ENCODE measurements around the gene TRIOBP. TPM values are rescaled to one million over a fixed set of nuclear protein-coding genes. Genes with fewer than 3 reads are reported as not detected.
A peak's percentile ranks its signal among the peaks of the same experiment; 100 is the strongest.

TRIOBP gene
- total and polyA plus RNA-seq, 2 donors from 2014 or later, result 32.1 to 125 TPM

- no peak for TF ChIP-seq CTCF (IDR thresholded peaks at IDR 0.05; ENCODE audit: borderline replicate concordance, extremely low read depth, insufficient read depth)
- peak in 4 of 5 donors; percentile 35 to 61 (median 47) for DNase-seq
- no peak overlapping the region for H3K9ac ChIP-seq (ENCODE audit: low read length in 3 of 3)
- peaks cover 0 to 4% (median 2%) of the 10 kb centered on the region in 3 donors for H3K36me3 ChIP-seq (ENCODE audit: control insufficient read depth in 2 of 3, insufficient read depth in 3 of 3, low read length in 3 of 3)
- no peak for FAIRE-seq
- no peak overlapping the region for H3K4me3 ChIP-seq (ENCODE audit: low read length in 3 of 3)
- intact Hi-C loops (cut with DNase I), result no loop called here
- H3K27me3 ChIP-seq (ENCODE audit: control insufficient read depth, insufficient read depth, low read length), result peaks cover 15% of the 10 kb centered on the region
- no peaks in the 10 kb centered on the region for H3K4me1 ChIP-seq (ENCODE audit: control insufficient read depth in 2 of 3, insufficient read depth in 2 of 3, low read depth in 1 of 3, low read length in 3 of 3)
- H3K9me3 ChIP-seq (ENCODE audit: control insufficient read depth in 2 of 3, insufficient read depth in 1 of 3, low read length in 3 of 3), result no peaks in the 10 kb centered on the region
- H3K27ac ChIP-seq (ENCODE audit: low read depth in 2 of 2, low read length in 2 of 2), result no peak overlapping the region
These were observed 128.1 kb downstream of the TRIOBP start for GRCh38 chr22:37824674-37825641.

Other genes starting within 250 kb of the TRIOBP start
- 31.1 TPM for gene MFNG, start 210.7 kb upstream of the TRIOBP start, total RNA-seq
- gene MFNG, start 210.7 kb upstream of the TRIOBP start, polyA plus RNA-seq (ENCODE audit: insufficient read depth, low read depth, low replicate concordance), result 9.1 TPM
- 42.3 TPM for gene CARD10, start 177.6 kb upstream of the TRIOBP start, total RNA-seq
- 32.4 TPM for gene CARD10, start 177.6 kb upstream of the TRIOBP start, polyA plus RNA-seq (ENCODE audit: insufficient read depth, low read depth, low replicate concordance)
- 68.5 TPM for gene CDC42EP1, start 136.6 kb upstream of the TRIOBP start, total RNA-seq
- gene CDC42EP1, start 136.6 kb upstream of the TRIOBP start, polyA plus RNA-seq (ENCODE audit: insufficient read depth, low read depth, low replicate concordance), result 29.5 TPM
- 20.4 TPM for gene LGALS2, start 117.0 kb upstream of the TRIOBP start, total RNA-seq
- 372 TPM for gene LGALS2, start 117.0 kb upstream of the TRIOBP start, polyA plus RNA-seq (ENCODE audit: insufficient read depth, low read depth, low replicate concordance)
- gene GGA1, start 88.2 kb upstream of the TRIOBP start, total RNA-seq, result 61.2 TPM
- 37.5 TPM for gene GGA1, start 88.2 kb upstream of the TRIOBP start, polyA plus RNA-seq (ENCODE audit: insufficient read depth, low read depth, low replicate concordance)
- 12.8 TPM for gene SH3BP1, start 57.4 kb upstream of the TRIOBP start, total RNA-seq
- 2.2 TPM for gene SH3BP1, start 57.4 kb upstream of the TRIOBP start, polyA plus RNA-seq (ENCODE audit: insufficient read depth, low read depth, low replicate concordance)
- 6.3 TPM for gene PDXP, start 38.3 kb upstream of the TRIOBP start, total RNA-seq
- gene PDXP, start 38.3 kb upstream of the TRIOBP start, polyA plus RNA-seq (ENCODE audit: insufficient read depth, low read depth, low replicate concordance), result 29.6 TPM
- 227 TPM for gene LGALS1, start 21.4 kb upstream of the TRIOBP start, total RNA-seq
- 496 TPM for gene LGALS1, start 21.4 kb upstream of the TRIOBP start, polyA plus RNA-seq (ENCODE audit: insufficient read depth, low read depth, low replicate concordance)
- 27.5 TPM for gene NOL12, start 10.7 kb upstream of the TRIOBP start, total RNA-seq
- gene NOL12, start 10.7 kb upstream of the TRIOBP start, polyA plus RNA-seq (ENCODE audit: insufficient read depth, low read depth, low replicate concordance), result 26.3 TPM
- gene GCAT, start 110.9 kb downstream of the TRIOBP start, total RNA-seq, result 8.9 TPM
- 35.9 TPM for gene GCAT, start 110.9 kb downstream of the TRIOBP start, polyA plus RNA-seq (ENCODE audit: insufficient read depth, low read depth, low replicate concordance)
- not detected for gene GALR3, start 126.3 kb downstream of the TRIOBP start, total RNA-seq
- not detected for gene GALR3, start 126.3 kb downstream of the TRIOBP start, polyA plus RNA-seq (ENCODE audit: insufficient read depth, low read depth, low replicate concordance)
- gene ANKRD54, start 147.3 kb downstream of the TRIOBP start, total RNA-seq, result 21.3 TPM
- 26.6 TPM for gene ANKRD54, start 147.3 kb downstream of the TRIOBP start, polyA plus RNA-seq (ENCODE audit: insufficient read depth, low read depth, low replicate concordance)
- 352 TPM for gene EIF3L, start 152.4 kb downstream of the TRIOBP start, total RNA-seq
- 376 TPM for gene EIF3L, start 152.4 kb downstream of the TRIOBP start, polyA plus RNA-seq (ENCODE audit: insufficient read depth, low read depth, low replicate concordance)
- 30.9 TPM for gene MICALL1, start 209.2 kb downstream of the TRIOBP start, total RNA-seq
- 9.6 TPM for gene MICALL1, start 209.2 kb downstream of the TRIOBP start, polyA plus RNA-seq (ENCODE audit: insufficient read depth, low read depth, low replicate concordance)

Data from kidney (tissue), 14 donors.